Lower lobe of right lung (tissue), 2 donors: Measurements from ENCODE around the gene PPBP. TPM values are rescaled to one million over a fixed set of nuclear protein-coding genes. Genes with fewer than 3 reads are reported as not detected.

Experiments used
- ATAC-seq, 2 donors: fragments of 200-7000 bp; cut with Tn5 transposase; one replicate each; pipeline ENCODE4 v1.9.1; 2020 to 2022; ENCODE audit warnings: mild to moderate bottlenecking in 2 of 2, moderate library complexity in 2 of 2
- DNase-seq: peaks from one replicate; pipeline ENCODE4 v3.0.0-alpha.2; 2020
- H3K27ac ChIP-seq: fragments of 200-600 bp; one replicate; pipeline ENCODE4 v1.8.0; 2022
- H3K27me3 ChIP-seq: fragments of 200-600 bp; one replicate; pipeline ENCODE4 v1.8.0; 2022; ENCODE audit warnings: low read depth
- H3K36me3 ChIP-seq: fragments of 200-600 bp; one replicate; pipeline ENCODE4 v1.8.0; 2022; ENCODE audit warnings: mild to moderate bottlenecking
- H3K4me1 ChIP-seq: fragments of 200-600 bp; one replicate; pipeline ENCODE4 v1.8.0; 2022
- H3K4me3 ChIP-seq: fragments of 200-600 bp; one replicate; pipeline ENCODE4 v1.8.0; 2022; ENCODE audit warnings: mild to moderate bottlenecking
- H3K9me3 ChIP-seq: fragments of 200-600 bp; one replicate; pipeline ENCODE4 v1.8.0; 2022
- CTCF ChIP-seq: fragments of 200-600 bp; IDR thresholded peaks from one replicate; pipeline ENCODE4 v1.8.0; 2022; ENCODE audit warnings: antibody characterized with exemption, mild to moderate bottlenecking
- intact Hi-C: fragments of 100-400 bp; cut with DNase I; formaldehyde crosslinking; loops from one replicate; pipeline ENCODE4 v1.11.0; 2022
- total RNA-seq: library from RNA; stranded (reverse); fragmentation: NEBNext Ultra II Directional; extraction: Animal tissue kit (Norgen Biotek cat#: 25700); gene quantifications from one replicate; pipeline ENCODE4 v1.2.1, GENCODE V29; 2021
- donor health status: DM: no; HTN: yes; CAD: no; lungs with severe emphysema.

PPBP gene
- total RNA-seq, 1 donor from 2014 or later, result 9.7 TPM

- Histone ChIP-seq H3K27ac (no peak overlapping the region), H3K9me3 (no peaks in the 10 kb centered on the region), H3K4me3 (no peak overlapping the region), H3K36me3 (no peaks in the 10 kb centered on the region), H3K27me3 (no peaks in the 10 kb centered on the region), H3K4me1 (no peaks in the 10 kb centered on the region)
- ATAC-seq (no peak), DNase-seq (no peak)
- TF ChIP-seq CTCF, result no peak
- intact Hi-C loops, result no loop called here
These were observed 21.3 kb upstream of the PPBP start for GRCh38 chr4:74009307-74009706.

- H3K27ac ChIP-seq, result no peak overlapping the region
- intact Hi-C loops, result no loop called here
- DNase-seq (no peak), ATAC-seq (peak in 1 of 2 donors; percentile 65)
- H3K4me1 ChIP-seq, result no peaks in the 10 kb centered on the region
- no peak for TF ChIP-seq CTCF
- no peaks in the 10 kb centered on the region for H3K27me3 ChIP-seq
- no peaks in the 10 kb centered on the region for H3K9me3 ChIP-seq
- H3K4me3 ChIP-seq, result no peak overlapping the region
- H3K36me3 ChIP-seq, result no peaks in the 10 kb centered on the region
These were observed 18.1 kb upstream of the PPBP start for GRCh38 chr4:74006009-74006476.

GRCh38 chr4:74005528-74005927 lies 17.5 kb upstream of the PPBP start:
- H3K4me1 ChIP-seq, result no peaks in the 10 kb centered on the region
- H3K9me3 ChIP-seq, result no peaks in the 10 kb centered on the region
- no peaks in the 10 kb centered on the region for H3K36me3 ChIP-seq
- DNase-seq (no peak), ATAC-seq (peak; percentile 23 to 81)
- no peak overlapping the region for H3K27ac ChIP-seq
- intact Hi-C loops, result no loop called here
- no peaks in the 10 kb centered on the region for H3K27me3 ChIP-seq
- TF ChIP-seq CTCF, result no peak
- no peak overlapping the region for H3K4me3 ChIP-seq

GRCh38 chr4:74004668-74005067 lies 16.7 kb upstream of the PPBP start:
- Histone ChIP-seq H3K36me3 (no peaks in the 10 kb centered on the region), H3K9me3 (no peaks in the 10 kb centered on the region), H3K4me3 (no peak overlapping the region), H3K27me3 (no peaks in the 10 kb centered on the region), H3K27ac (no peak overlapping the region), H3K4me1 (no peaks in the 10 kb centered on the region)
- DNase-seq (no peak), ATAC-seq (no peak)
- intact Hi-C loops, result no loop called here
- TF ChIP-seq CTCF, result no peak

GRCh38 chr4:74000301-74000700 lies 12.3 kb upstream of the PPBP start:
- H3K9me3 ChIP-seq, result no peaks in the 10 kb centered on the region
- H3K27me3 ChIP-seq, result no peaks in the 10 kb centered on the region
- no peak overlapping the region for H3K4me3 ChIP-seq
- intact Hi-C loops, result no loop called here
- H3K4me1 ChIP-seq, result peaks cover 5% of the 10 kb centered on the region
- TF ChIP-seq CTCF, result no peak
- no peak overlapping the region for H3K27ac ChIP-seq
- H3K36me3 ChIP-seq, result no peaks in the 10 kb centered on the region
- no peak for ATAC-seq
- no peak for DNase-seq
